Measurements from ENCODE around the gene AUTS2.

The AUTS2 gene

GRCh38 chr7:70693321-70693685, 1095.0 kb downstream of the AUTS2 start:
- Histone ChIP-seq H3K4me1 (ENCODE audit: insufficient read depth, low read length, poor library complexity, severe bottlenecking) (peaks cover 33% of the 10 kb centered on the region), H3K9ac (ENCODE audit: low read depth, low read length, poor library complexity, severe bottlenecking) (peak overlapping the region; percentile 23), H2AFZ (ENCODE audit: low read length) (peak overlapping the region; percentile 55; the same call in 1 of the 2 replicates), H3K9me3 (ENCODE audit: insufficient read depth, low read depth, low read length) (no peaks in the 10 kb centered on the region), H3K27me3 (ENCODE audit: insufficient read depth, low read length, poor library complexity, severe bottlenecking) (peaks cover 5% of the 10 kb centered on the region), H3K4me2 (ENCODE audit: low read depth, low read length, poor library complexity, severe bottlenecking) (peak overlapping the region; percentile 60), H3K4me3 (ENCODE audit: low read length, poor library complexity, severe bottlenecking) (peak overlapping the region; percentile 79), H3K79me2 (ENCODE audit: insufficient read depth, low read length) (peaks cover 36% of the 10 kb centered on the region), H3K36me3 (ENCODE audit: insufficient read depth, low read length) (no peaks in the 10 kb centered on the region), H3K9me2 (replicated peaks; ENCODE audit: low read depth, low read length) (no peaks in the 10 kb centered on the region), H3F3A (ENCODE audit: low read depth) (peaks cover 7% of the 10 kb centered on the region; the same call in 1 of the 2 replicates), H4K20me1 (ENCODE audit: insufficient read depth, low read length, poor library complexity, severe bottlenecking) (peaks cover 35% of the 10 kb centered on the region)
- TF ChIP-seq, protein P1, sequence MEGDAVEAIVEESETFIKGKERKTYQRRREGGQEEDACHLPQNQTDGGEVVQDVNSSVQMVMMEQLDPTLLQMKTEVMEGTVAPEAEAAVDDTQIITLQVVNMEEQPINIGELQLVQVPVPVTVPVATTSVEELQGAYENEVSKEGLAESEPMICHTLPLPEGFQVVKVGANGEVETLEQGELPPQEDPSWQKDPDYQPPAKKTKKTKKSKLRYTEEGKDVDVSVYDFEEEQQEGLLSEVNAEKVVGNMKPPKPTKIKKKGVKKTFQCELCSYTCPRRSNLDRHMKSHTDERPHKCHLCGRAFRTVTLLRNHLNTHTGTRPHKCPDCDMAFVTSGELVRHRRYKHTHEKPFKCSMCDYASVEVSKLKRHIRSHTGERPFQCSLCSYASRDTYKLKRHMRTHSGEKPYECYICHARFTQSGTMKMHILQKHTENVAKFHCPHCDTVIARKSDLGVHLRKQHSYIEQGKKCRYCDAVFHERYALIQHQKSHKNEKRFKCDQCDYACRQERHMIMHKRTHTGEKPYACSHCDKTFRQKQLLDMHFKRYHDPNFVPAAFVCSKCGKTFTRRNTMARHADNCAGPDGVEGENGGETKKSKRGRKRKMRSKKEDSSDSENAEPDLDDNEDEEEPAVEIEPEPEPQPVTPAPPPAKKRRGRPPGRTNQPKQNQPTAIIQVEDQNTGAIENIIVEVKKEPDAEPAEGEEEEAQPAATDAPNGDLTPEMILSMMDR (conservative IDR thresholded peaks at IDR 0.05; ENCODE audit: low read length) = no peak
- no peak for TF ChIP-seq EZH2phosphoT487 (IDR thresholded peaks at IDR 0.05; ENCODE audit: borderline replicate concordance)

GRCh38 chr7:70693686-70694433, 1095.6 kb downstream of the AUTS2 start:
- H4K20me1 ChIP-seq (ENCODE audit: insufficient read depth, low read length, poor library complexity, severe bottlenecking) = peaks cover 41% of the 10 kb centered on the region
- H3K9ac ChIP-seq (ENCODE audit: low read depth, low read length, poor library complexity, severe bottlenecking) = peak overlapping the region; percentile 23
- peak overlapping the region; percentile 55; the same call in 1 of the 2 replicates for H2AFZ ChIP-seq (ENCODE audit: low read length)
- peaks cover 5% of the 10 kb centered on the region for H3K27me3 ChIP-seq (ENCODE audit: insufficient read depth, low read length, poor library complexity, severe bottlenecking)
- H3K36me3 ChIP-seq (ENCODE audit: insufficient read depth, low read length) = peaks cover 1% of the 10 kb centered on the region; the same call in 1 of the 2 replicates
- H3F3A ChIP-seq (ENCODE audit: low read depth) = peaks cover 7% of the 10 kb centered on the region; the same call in 1 of the 2 replicates
- H3K9me2 ChIP-seq (replicated peaks; ENCODE audit: low read depth, low read length) = no peaks in the 10 kb centered on the region
- H3K4me3 ChIP-seq (ENCODE audit: low read length, poor library complexity, severe bottlenecking) = peak overlapping the region; percentile 79
- TF ChIP-seq, protein P1 (conservative IDR thresholded peaks at IDR 0.05; ENCODE audit: low read length) = no peak
- peak overlapping the region; percentile 60 for H3K4me2 ChIP-seq (ENCODE audit: low read depth, low read length, poor library complexity, severe bottlenecking)
- H3K9me3 ChIP-seq (ENCODE audit: insufficient read depth, low read depth, low read length) = no peaks in the 10 kb centered on the region
- peaks cover 39% of the 10 kb centered on the region for H3K4me1 ChIP-seq (ENCODE audit: insufficient read depth, low read length, poor library complexity, severe bottlenecking)
- peaks cover 42% of the 10 kb centered on the region for H3K79me2 ChIP-seq (ENCODE audit: insufficient read depth, low read length)

DNA sequence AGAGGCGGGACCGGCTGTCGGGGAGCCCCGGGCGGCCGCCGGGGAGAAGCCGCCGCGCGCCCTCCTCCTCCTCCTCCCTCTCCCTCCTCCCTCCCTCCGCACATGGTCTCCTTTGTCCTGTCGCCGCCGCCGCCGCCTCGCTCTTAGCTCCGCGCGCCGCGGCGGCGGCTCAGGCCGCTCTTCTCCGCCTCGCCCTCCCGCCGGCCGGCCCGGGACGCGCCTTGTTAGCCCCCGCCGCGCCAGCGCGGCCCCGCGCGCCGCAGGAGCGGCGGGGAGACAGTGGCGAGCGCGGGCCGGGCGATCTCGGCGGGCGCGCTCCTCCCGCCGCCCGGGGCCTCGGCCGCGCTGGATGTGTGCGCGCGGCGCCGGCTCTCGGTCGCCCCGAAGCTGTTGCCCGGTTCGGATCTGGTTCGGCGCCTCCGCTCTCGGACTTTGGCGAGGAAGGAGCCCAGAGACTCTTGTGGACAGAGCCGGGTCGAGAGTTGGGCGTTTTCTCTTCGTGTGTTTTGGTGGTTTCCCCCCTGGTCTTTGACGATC, 1096.2 kb downstream of the AUTS2 start:
- H3K27me3 ChIP-seq (ENCODE audit: insufficient read depth, low read length, poor library complexity, severe bottlenecking) = peaks cover 5% of the 10 kb centered on the region
- no peaks in the 10 kb centered on the region for H3K9me2 ChIP-seq (replicated peaks; ENCODE audit: low read depth, low read length)
- H3K9ac ChIP-seq (ENCODE audit: low read depth, low read length, poor library complexity, severe bottlenecking) = peak overlapping the region; percentile 93
- TF ChIP-seq EZH2phosphoT487 (IDR thresholded peaks at IDR 0.05; ENCODE audit: borderline replicate concordance) = no peak
- TF ChIP-seq, protein P1 (conservative IDR thresholded peaks at IDR 0.05; ENCODE audit: low read length) = no peak
- peaks cover 48% of the 10 kb centered on the region for H3K79me2 ChIP-seq (ENCODE audit: insufficient read depth, low read length)
- H3K36me3 ChIP-seq (ENCODE audit: insufficient read depth, low read length) = peaks cover 5% of the 10 kb centered on the region; the same call in 1 of the 2 replicates
- peak overlapping the region; percentile 74; the same call in 1 of the 2 replicates for H2AFZ ChIP-seq (ENCODE audit: low read length)
- H3K4me3 ChIP-seq (ENCODE audit: low read length, poor library complexity, severe bottlenecking) = peak overlapping the region; percentile 79
- no peaks in the 10 kb centered on the region for H3K9me3 ChIP-seq (ENCODE audit: insufficient read depth, low read depth, low read length)
- peak overlapping the region; percentile 95 for H3K4me2 ChIP-seq (ENCODE audit: low read depth, low read length, poor library complexity, severe bottlenecking)
- H3K4me1 ChIP-seq (ENCODE audit: insufficient read depth, low read length, poor library complexity, severe bottlenecking) = peaks cover 44% of the 10 kb centered on the region
- peaks cover 46% of the 10 kb centered on the region for H4K20me1 ChIP-seq (ENCODE audit: insufficient read depth, low read length, poor library complexity, severe bottlenecking)
- peaks cover 7% of the 10 kb centered on the region; the same call in 1 of the 2 replicates for H3F3A ChIP-seq (ENCODE audit: low read depth)
